GM12878 (cell line): ENCODE results near the gene C1S. TPM values are rescaled to one million over a fixed set of nuclear protein-coding genes. Genes with fewer than 3 reads are reported as not detected.
A peak's percentile ranks its signal among the peaks of the same experiment; 100 is the strongest.

Source experiments
- BRCA1 ChIP-seq: IDR thresholded peaks from 2 replicates; pipeline ENCODE4 v1.6.1; 2011; ENCODE audit warnings: low read depth, low read length, improper control_type of control experiment
- CHD1 ChIP-seq: IDR thresholded peaks from 2 replicates; pipeline ENCODE4 v1.6.1; 2012; ENCODE audit warnings: low read depth, low read length, improper control_type of control experiment
- CHD2 ChIP-seq: IDR thresholded peaks from 2 replicates; pipeline ENCODE4 v1.6.1; 2011; ENCODE audit warnings: low read depth, low read length, improper control_type of control experiment, borderline replicate concordance
- DPF2 ChIP-seq: fragments of 450-650 bp; IDR thresholded peaks from 2 replicates; pipeline ENCODE4 v1.6.1; 2017; ENCODE audit warnings: mild to moderate bottlenecking
- EP300 ChIP-seq, 2 experiments: fragments of 150-350 bp in 1 of 2; IDR thresholded peaks; 2 replicates each; pipeline ENCODE4 v1.6.1; 2011 to 2012; ENCODE audit warnings: low read depth in 2 of 2, low read length in 2 of 2, borderline replicate concordance in 1 of 2, improper control_type of control experiment in 1 of 2, inconsistent platforms in 1 of 2; ENCODE audit not compliant: control insufficient read depth in 1 of 2
- EZH2 ChIP-seq: IDR thresholded peaks from 2 replicates; pipeline ENCODE4 v1.6.1; 2012; ENCODE audit warnings: low read depth, mild to moderate bottlenecking, control low read depth, inconsistent platforms, low read length, borderline replicate concordance; ENCODE audit not compliant: control insufficient read depth
- FOXK2 ChIP-seq: fragments of 450-650 bp; IDR thresholded peaks from 2 replicates; pipeline ENCODE4 v1.6.1; 2017; ENCODE audit warnings: mild to moderate bottlenecking, moderate library complexity
- KLF5 ChIP-seq: fragments of 450-650 bp; IDR thresholded peaks from 2 replicates; pipeline ENCODE4 v1.6.1; 2014; ENCODE audit warnings: mild to moderate bottlenecking; ENCODE audit not compliant: partially characterized antibody
- MXI1 ChIP-seq: fragments of 150-350 bp; IDR thresholded peaks from 2 replicates; pipeline ENCODE4 v1.6.1; 2011; ENCODE audit warnings: low read depth, mild to moderate bottlenecking, inconsistent platforms, low read length, improper control_type of control experiment
- NR2C1 ChIP-seq: fragments of 450-650 bp; IDR thresholded peaks from 2 replicates; pipeline ENCODE4 v1.6.1; 2017; ENCODE audit warnings: antibody characterized with exemption, mild to moderate bottlenecking, moderate library complexity
- POLR2AphosphoS2 ChIP-seq: IDR thresholded peaks from 2 replicates; pipeline ENCODE4 v1.6.1; 2011; ENCODE audit warnings: low read depth, mild to moderate bottlenecking, low read length, improper control_type of control experiment, moderate library complexity
- POLR2AphosphoS5 ChIP-seq: IDR thresholded peaks from 2 replicates; pipeline ENCODE4 v1.6.1; 2011; ENCODE audit warnings: mild to moderate bottlenecking, low read length, inconsistent platforms
- RAD21 ChIP-seq: IDR thresholded peaks from 2 replicates; pipeline ENCODE4 v1.6.1; 2011; ENCODE audit warnings: mild to moderate bottlenecking, low read depth, low read length, moderate library complexity; ENCODE audit not compliant: insufficient read depth
- RAD51 ChIP-seq: fragments of 450-650 bp; IDR thresholded peaks from 2 replicates; pipeline ENCODE4 v1.6.1; 2016; ENCODE audit warnings: moderate library complexity, mild to moderate bottlenecking, inconsistent platforms
- RB1 ChIP-seq: fragments of 450-650 bp; formaldehyde crosslinking; IDR thresholded peaks from 2 replicates; pipeline ENCODE4 v1.6.1; 2017; ENCODE audit warnings: mild to moderate bottlenecking, borderline replicate concordance
- RELA ChIP-seq: fragments of 450-650 bp; IDR thresholded peaks from 2 replicates; pipeline ENCODE4 v1.8.0; 2014; ENCODE audit warnings: borderline replicate concordance; ENCODE audit not compliant: partially characterized antibody
- RUNX3 ChIP-seq: IDR thresholded peaks from 2 replicates; pipeline ENCODE4 v1.6.1; 2012; ENCODE audit warnings: low read length, inconsistent platforms
- SP1 ChIP-seq: IDR thresholded peaks from one replicate; pipeline ENCODE4 v1.6.1; 2011; ENCODE audit warnings: low read depth, low read length
- SRF ChIP-seq, 2 experiments: IDR thresholded peaks; 2 replicates each; pipeline ENCODE4 v1.6.1; 2011; ENCODE audit warnings: low read depth in 2 of 2, low read length in 2 of 2, mild to moderate bottlenecking in 1 of 2, moderate library complexity in 1 of 2
- SUPT20H ChIP-seq: IDR thresholded peaks from 2 replicates; pipeline ENCODE4 v1.6.1; 2011; ENCODE audit warnings: low read depth, mild to moderate bottlenecking, low read length, moderate library complexity, borderline replicate concordance; ENCODE audit not compliant: control insufficient read depth
- TCF7 ChIP-seq: IDR thresholded peaks from 2 replicates; pipeline ENCODE4 v1.6.1; 2014; ENCODE audit warnings: antibody characterized with exemption, borderline replicate concordance
- USF1 ChIP-seq: IDR thresholded peaks from 2 replicates; pipeline ENCODE4 v1.6.1; 2011; ENCODE audit warnings: borderline replicate concordance, low read depth, mild to moderate bottlenecking, moderate library complexity, mixed read lengths, low read length; ENCODE audit not compliant: insufficient read depth; ENCODE audit errors: extremely low read length
- WRNIP1 ChIP-seq: IDR thresholded peaks from 2 replicates; pipeline ENCODE4 v1.6.1; 2011; ENCODE audit warnings: low read depth, low read length, improper control_type of control experiment, borderline replicate concordance
- ZBTB40 ChIP-seq: fragments of 450-650 bp; IDR thresholded peaks from 2 replicates; pipeline ENCODE4 v1.6.1; 2016; ENCODE audit warnings: mild to moderate bottlenecking, moderate library complexity, borderline replicate concordance
- ZNF24 ChIP-seq: fragments of 450-650 bp; IDR thresholded peaks from 2 replicates; pipeline ENCODE4 v1.6.1; 2017; ENCODE audit warnings: antibody characterized with exemption, mild to moderate bottlenecking
- ZZZ3 ChIP-seq: IDR thresholded peaks from 2 replicates; pipeline ENCODE4 v1.6.1; 2011; ENCODE audit warnings: low read depth; ENCODE audit not compliant: control insufficient read depth, insufficient read length
- polyA plus RNA-seq, 11 experiments: library from polyadenylated mRNA; depleted of rRNA in 4 of 11; unstranded in 6 of 11; stranded (reverse) in 5 of 11; fragments of >200 nt; fragmentation: Nextera tagmentation in 4 of 11; fragmentation: Illumina TruSeq in 1 of 11; extraction: Ambion mirVana in 4 of 11; extraction: Trizol in 1 of 11; gene quantifications; 1 replicate in 1 of 11; 2 replicates in 10 of 11; pipeline versions ENCODE4 v1.2.1 to v1.2.3, GENCODE V29; 2011 to 2016; ENCODE audit warnings: inconsistent platforms in 2 of 11, missing spikeins in 2 of 11, low read depth in 1 of 11
- total RNA-seq, 4 experiments: library from RNA; depleted of rRNA in 3 of 4; stranded (reverse); fragments of >200 nt in 3 of 4; fragmentation: Illumina TruSeq in 1 of 4; extraction: Trizol in 1 of 4; gene quantifications; 2 replicates each; pipeline versions ENCODE4 v1.2.1 to v1.2.3, GENCODE V29; 2013 to 2021

C1S gene
- total and polyA plus RNA-seq, 10 of the 15 experiments (the other 5 are each of a cell fraction or from before 2014, with no cell fraction given), result 0.10 to 1.4 (median 0.42) TPM

GRCh38 chr12:7108796-7109571 is 48.5 kb downstream of the C1S start, which contains the start of gene C1RL (continued):
- TF ChIP-seq POLR2AphosphoS5 (no peak; the same call in 1 of the 2 replicates), NR2C1 (no peak), RUNX3 (peak; percentile 47), FOXK2 (no peak), EZH2 (no peak), USF1 (no peak), SP1 (no peak), CHD1 (no peak), KLF5 (no peak), SUPT20H (no peak), TCF7 (no peak), DPF2 (no peak), SRF (IDR thresholded peaks at IDR 0.05; ENCODE audit: low read depth in 2 of 2, low read length in 2 of 2) (no peak), ZNF24 (no peak), RAD51 (no peak), RB1 (no peak; the same call in 1 of the 2 replicates), ZBTB40 (no peak), EP300 (IDR thresholded peaks at IDR 0.05; ENCODE audit: borderline replicate concordance in 1 of 2, control insufficient read depth in 1 of 2, low read depth in 2 of 2, low read length in 2 of 2) (0 out of 4 replicates have a peak, but pooled peaks of 1 of the 2 experiments have one; percentile 14), RELA (no peak), POLR2AphosphoS2 (no peak), CHD2 (peak; percentile 77), WRNIP1 (no peak), MXI1 (peak; percentile 29; the same call in 1 of the 2 replicates), ZZZ3 (no peak), BRCA1 (no peak), RAD21 (peak; percentile 56; the same call in 1 of the 2 replicates)
